Measurements from ENCODE around the gene CTU1.

CTU1 gene

GRCh38 chr19:51102991-51103390 lies 5.2 kb downstream of the CTU1 start:
- no peak for DNase-seq

DNA sequence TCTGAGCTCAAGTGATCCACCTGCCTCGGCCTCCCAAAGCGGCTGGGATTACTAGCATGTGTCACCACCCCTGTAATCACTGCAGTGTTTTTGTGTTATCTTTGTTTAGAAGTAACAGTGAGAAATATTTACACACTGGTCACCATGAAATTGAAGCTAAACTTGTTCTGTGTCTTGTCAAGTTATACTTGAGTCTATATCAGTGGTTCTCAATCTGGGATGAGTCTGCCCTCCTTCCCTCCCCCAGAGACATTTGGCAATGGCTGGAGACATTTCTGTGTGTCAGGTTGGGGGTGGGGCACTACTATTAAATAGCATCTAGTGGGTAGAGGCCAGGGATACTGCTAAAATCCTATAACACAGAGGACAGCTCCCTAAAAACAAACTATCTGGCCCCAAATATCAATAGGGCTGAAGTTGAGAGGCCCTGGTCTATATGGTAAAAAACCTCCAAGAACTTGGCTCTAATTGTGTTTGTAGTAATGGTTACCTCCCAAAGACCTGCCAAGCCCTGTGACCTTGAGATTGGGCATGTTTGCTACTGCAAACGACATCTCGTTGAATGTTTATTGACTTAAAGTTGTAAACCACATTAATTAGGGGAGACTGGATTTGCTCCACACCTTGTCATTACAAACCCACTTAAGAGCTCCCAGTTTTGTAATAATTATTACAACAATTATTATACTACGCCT lies 6.9 kb downstream of the CTU1 start:
- no peak for DNase-seq

DNA sequence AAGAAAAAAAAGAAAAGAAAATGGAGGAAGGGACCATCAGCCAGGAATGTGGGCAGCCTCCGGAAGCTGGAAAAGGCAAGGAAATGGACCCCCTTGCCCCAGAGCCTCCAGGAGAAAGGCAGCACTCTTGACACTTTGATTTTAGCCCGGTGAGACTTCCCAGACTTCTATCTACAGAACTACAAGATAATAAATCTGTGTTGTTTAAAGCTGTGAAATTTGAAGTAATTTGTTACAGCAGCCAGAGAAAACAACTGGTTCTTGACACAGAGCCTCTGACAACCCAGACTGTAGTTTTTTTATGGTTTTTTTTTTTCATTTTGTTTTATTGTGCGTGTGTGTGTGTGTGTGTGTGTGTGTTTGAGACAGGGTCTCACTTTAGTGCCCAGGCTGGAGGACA lies 7.6 kb downstream of the CTU1 start:
- no peak for DNase-seq

DNA sequence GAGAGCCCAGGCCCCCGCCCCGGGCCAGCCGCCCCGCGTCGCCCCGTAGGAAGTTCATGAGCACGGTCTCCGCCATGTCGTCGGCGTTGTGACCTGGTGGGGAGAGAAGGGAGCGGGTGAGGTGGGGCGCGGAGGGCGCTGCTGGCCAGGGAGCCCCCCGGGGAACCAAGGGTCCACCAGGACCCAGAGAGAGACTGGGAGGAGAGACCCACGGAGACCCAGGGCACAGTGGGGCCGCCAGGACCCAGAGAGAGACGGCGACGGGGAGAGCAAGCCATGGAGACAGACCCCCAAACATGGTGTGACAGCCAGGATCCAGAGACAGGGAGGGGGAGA lies 9.2 kb downstream of the CTU1 start:
- DNase-seq = no peak

DNA sequence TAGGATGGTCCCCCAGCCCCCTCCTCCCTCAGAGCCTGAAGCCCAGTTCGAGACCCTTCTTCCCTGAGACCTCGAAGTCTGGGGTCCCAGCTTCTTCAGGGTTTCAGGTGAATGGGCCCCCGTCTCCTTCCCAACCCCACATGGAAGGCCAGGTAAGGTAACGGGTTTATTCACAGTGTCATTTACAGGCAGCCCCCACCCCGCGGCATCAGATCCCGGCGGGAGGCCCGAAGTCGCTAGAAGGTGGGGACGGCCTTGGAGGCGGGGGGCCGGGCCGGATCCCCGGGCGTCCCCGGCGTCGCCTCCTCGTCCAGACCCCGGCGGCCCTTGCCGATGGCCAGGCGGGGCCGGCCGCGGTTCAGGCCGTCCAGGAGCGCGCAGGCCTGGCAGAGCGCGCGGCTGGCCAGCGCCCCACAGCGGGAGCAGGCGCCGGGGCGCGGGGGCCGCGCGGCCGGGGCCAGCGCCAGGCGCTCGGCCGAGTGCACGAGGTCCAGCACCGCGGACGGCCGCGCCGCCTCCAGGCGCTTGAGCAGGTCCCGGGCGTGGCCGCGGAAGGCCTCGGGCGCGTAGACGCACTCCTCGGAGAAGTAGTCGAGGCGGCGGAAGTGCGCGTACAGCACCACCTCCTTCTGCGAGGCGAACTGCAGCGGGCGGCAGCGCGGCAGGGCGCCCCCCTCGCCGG lies 9.7 kb downstream of the CTU1 start:
- no peak for DNase-seq

GRCh38 chr19:51097796-51098195 lies 10.4 kb downstream of the CTU1 start:
- DNase-seq = no peak

DNA sequence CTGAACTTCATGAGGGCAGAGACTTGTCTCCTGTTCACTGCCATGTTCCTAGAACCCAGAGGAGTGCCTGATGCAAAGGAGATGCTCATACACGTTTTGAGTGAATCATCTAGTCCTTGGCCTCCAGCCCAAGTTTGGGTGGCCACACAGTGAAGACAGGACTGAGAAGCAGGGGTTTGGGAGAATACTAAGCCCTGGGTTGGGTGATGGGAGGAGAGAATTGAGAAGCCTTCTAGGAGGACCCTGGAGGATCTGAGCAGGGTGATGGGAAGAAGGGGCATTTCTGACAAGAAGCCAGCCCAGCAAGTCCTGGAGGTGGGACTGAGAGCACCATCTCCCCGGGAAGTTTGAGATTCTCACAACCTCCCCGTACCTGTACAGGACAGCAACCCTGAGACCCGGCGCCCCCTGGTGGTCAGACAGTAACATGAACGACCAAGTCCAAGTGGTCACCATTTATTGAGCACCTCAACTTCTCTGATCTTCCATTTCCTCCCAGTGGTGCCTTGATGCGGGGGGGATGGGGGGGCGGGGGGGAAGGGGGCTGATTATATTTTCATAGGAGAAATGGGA lies 11.0 kb downstream of the CTU1 start:
- DNase-seq = peak; percentile 75

DNA sequence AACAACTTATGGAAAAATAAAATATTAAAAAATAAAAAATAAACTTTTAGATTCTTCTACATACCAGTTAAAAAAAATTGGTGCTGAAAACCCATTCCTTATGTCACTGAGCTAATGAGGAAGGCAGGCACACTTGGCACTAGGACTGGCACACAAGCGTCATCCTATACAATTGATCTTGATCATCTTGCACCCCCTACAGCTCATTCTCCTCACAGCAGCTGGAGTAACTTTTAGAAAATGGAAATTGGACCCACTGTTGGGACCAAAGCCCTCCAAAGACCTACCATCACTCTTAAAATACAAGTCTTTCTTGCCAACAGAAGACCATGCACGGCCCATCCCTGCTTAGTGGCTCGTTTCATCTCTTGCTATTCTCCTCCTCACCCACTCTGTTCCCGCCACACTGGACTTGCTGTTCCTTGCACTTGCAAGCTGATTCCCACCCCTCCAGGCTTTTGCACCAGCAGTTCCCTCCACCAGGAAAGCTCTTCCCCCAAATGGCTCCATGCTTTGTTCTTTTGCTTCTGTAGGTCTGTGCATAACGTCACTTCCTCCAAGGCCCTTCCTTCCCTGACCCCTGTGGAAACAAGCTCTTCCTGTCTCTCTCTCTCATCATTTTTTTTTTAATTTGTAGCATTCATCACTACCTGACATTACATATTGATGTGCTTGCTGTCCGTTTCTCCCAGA lies 11.6 kb downstream of the CTU1 start:
- DNase-seq = no peak

DNA sequence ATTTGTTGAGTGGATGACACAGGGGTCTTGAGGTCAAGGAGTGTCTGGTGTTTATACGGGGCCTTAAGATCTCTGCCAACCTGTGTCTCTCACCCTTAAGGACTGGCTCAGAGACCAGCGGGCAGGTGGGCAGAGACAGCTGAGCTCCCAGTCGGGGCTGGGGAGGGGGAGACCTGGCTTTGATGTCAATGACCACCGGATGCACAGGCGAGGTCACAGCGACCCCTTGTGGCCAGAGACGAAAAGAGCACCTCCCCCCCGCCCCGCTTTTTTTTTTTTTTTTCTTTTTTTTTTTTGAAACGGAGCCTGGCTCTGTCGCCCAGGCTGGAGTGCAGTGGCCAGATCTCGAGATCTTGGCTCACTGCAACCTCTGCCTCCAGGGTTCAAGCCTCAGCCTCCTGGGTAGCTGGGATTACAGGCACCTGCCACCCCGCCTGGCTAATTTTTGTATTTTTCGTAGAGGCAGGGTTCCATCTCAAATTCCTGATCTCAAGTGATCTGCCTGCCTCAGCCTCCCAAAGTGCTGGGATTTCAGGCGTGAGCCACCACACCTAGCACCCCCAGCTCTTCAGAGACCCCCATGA lies 13.4 kb downstream of the CTU1 start:
- peak; percentile 41 for DNase-seq

DNA sequence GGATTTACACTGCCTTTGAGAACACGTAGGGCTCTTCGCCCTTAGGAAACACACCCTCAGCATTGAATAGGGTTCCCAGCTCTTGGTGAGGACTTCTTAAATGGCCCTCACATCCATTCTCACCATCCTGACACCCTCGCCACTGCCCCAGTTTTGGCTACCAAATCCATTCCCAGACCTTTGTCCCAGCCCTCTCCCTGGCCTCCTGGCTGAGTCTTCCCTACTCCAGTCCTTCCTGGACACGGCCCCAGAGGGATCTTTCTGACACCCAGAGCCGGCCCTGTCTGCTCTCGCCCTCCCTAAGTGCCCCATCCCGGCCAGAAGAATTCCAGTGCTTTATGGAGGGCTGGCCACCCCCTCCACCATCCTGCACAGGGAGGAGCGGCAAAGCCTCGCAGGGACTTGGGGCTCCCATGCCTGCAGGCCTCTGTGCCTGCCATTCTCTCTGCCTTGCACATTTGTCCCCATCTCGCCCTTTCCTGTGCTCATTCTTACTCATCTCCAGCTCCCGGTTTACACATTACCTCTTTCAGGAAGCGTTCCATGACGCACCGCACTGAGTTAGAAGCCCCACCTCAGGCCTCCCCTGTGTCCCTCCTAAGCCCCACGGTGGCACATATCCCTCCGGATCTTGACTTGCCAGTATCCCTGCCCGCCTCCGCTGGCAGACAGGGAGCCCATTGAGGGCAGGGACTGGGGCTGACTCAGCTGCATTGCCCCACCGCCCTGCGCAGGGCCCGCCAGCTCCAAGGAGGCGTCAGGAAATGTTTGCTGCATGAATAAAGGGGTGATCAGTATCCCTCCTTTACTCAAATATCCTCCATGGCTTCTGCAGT lies 14.5 kb downstream of the CTU1 start:
- DNase-seq = no peak

- no peak for DNase-seq
Observed at GRCh38 chr19:51093101-51093500, 15.1 kb downstream of the CTU1 start.

GRCh38 chr19:51091895-51092873 lies 16.0 kb downstream of the CTU1 start:
- no peak for DNase-seq

DNA sequence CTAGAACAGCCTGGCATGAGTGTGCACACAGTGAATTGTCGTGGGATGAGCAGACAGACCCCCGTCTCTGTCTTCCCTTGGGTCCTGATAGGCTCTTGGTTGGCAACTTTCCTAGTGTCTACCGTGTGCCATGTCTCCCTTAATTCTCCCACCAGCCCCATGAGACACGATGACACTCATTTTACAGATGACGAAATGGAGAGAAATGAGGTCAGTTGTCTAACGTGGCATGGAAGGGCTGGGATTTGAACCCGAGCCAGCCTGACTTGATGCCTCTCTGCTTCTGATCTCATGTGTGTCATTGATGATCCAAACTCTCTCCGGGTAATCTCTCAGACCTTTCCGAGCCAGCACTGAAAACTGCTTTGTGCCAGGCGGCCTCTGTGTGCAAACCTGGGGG lies 17.1 kb downstream of the CTU1 start:
- DNase-seq = no peak

DNA sequence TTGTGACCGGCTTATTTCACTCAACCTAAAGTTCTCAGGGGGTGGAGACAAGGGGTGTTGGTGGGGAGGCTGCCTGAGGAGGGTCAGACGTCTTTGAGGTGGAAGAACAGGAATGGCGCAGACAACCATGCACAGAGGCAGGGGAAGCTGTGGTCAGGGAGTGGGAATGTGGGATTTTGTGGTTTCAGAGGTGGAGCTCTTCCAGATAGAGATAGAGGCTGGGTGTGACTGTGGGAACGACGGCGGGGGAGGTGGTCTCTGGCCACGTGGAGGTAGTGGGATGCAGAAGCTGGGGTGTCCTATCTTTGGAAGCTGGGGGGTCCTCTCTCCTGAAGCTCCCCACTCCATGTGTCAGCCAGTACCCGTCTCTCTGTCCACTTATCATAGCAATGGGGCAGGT lies 17.7 kb downstream of the CTU1 start:
- no peak for DNase-seq

DNA sequence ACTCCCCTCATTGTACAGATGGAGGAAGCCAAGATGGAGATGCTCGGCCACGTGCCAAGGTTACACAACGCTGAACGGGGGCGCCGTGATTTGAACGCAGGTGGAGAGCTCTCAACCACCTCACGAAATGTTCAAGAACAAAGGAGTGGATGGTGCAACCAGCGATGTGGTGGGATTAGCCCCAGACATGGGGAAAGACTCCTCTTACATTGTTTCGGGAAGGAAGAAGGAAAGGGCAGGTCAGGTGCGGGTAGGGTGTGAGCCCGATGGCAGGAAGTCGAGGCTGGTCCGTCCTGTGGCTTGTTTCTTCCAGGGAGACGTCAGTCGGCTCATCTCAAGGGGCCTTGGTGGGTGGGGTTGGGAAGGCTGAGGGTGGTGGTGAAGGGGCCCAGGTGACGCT lies 18.4 kb downstream of the CTU1 start:
- DNase-seq = no peak

GRCh38 chr19:51086153-51086850 lies 21.9 kb downstream of the CTU1 start:
- no peak for DNase-seq

- no peak for DNase-seq
Observed at GRCh38 chr19:51084505-51084904, 23.7 kb downstream of the CTU1 start.

- no peak for DNase-seq
Observed at GRCh38 chr19:51083783-51084182, 24.4 kb downstream of the CTU1 start.

DNA sequence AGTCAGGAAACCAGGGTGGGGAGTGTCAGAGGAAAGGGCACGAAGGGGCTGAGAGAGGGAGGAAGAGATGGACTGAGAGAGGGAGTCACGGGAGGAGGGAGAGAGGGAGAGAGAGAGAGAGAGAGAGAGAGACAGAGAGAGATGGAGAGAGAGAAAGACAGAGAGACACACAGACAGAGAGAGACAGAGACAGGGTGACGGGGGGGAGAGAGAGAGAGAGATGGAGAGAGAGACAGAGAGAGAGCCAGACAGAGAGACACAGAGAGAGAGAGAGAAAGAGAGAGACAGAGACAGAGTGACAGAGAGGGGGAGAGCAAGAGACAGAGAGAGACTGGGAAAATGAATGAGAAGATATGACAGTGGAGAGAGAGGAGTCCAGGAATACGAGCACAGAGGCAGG lies 25.0 kb downstream of the CTU1 start:
- DNase-seq = no peak

DNA sequence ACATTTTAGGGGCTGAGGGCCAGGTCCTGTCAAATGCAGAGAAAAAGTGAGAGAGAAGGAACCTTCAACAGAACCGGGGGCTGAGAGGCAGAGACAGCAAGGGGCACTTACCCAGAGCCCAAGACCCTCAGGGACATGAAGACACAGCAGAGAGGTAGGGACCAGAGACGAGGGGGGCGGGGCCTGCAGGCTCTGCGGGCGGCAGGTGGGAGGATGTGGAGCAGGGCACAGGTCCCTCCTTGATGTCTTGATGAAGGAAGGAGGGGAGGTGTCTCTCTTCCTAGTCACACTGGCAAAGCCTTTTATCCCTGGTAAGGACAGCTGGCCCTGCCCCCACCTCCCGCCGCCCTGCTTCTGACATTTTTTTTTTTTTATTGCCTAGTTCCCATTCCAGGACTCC lies 25.6 kb downstream of the CTU1 start, which contains the start of gene KLK14:
Gene KLK14 (minus strand): TSS at position 277 of the 400 bp plus-strand sequence. CDS start 273 bp downstream, at position 4.
- no peak for DNase-seq

- no peak for DNase-seq
Observed at GRCh38 chr19:51081476-51081875, 26.7 kb downstream of the CTU1 start.

Data from activated CD4-positive, CD25-positive, alpha-beta regulatory T cell treated with anti-CD3 and anti-CD28 coated beads, Interleukin-2, amount 50 U/mL, for 72 hours (primary cell).